Measurements from ENCODE around the gene ZNF474. TPM values are rescaled to one million over a fixed set of nuclear protein-coding genes. Genes with fewer than 3 reads are reported as not detected.
"Not testable (repeated sequence)": the region's sequence is repeated elsewhere in the genome, so short reads cannot be mapped to it uniquely, and the experiment has no call there.

ZNF474 gene
- total RNA-seq, 1 experiment from 2014 or later: 0.56 TPM

DNA sequence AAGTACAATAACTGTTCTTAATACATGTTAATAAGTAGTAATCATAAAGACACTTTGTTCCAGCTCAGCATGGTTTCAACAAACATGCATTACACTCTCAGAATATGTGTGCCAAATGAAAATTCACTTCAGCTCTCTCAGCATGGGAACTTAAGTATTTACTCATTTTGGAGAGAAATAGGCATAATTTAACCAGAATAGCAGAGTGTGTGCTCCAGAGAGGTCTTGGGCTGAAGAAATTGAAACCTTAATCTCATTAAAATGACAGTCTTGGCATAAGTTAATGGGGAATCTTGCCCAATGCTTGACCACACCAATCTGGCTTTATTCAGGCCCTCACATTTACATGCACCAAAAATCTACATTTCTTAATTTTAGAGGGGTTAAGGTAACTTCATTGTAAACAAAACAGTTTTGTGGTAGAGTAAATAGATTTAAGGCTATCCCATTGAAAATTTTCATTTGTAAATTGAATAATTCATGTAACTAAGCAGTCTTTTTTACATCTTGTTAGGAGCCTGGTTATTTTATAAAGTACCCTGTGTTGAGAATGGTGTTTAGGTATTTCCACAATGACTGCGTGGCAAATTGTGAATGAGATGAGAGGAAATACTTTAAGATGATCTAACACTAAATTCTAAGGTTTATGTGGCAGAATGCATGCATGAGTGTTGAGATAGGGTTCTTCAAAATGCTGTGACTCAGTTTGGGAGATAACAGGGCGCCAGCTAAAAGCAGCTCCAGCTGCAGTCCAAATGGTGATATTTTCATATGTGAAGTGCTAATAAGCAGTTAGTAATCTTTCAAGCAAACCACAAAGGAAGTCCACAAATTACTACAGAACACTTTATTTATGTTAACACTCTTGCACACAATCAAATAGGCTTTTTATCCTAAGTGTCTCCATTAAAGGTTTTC, 40.0 kb upstream of the ZNF474 start:
- BruUV-seq (replicated peaks): no TSS peak
- TF ChIP-seq, protein P1, sequence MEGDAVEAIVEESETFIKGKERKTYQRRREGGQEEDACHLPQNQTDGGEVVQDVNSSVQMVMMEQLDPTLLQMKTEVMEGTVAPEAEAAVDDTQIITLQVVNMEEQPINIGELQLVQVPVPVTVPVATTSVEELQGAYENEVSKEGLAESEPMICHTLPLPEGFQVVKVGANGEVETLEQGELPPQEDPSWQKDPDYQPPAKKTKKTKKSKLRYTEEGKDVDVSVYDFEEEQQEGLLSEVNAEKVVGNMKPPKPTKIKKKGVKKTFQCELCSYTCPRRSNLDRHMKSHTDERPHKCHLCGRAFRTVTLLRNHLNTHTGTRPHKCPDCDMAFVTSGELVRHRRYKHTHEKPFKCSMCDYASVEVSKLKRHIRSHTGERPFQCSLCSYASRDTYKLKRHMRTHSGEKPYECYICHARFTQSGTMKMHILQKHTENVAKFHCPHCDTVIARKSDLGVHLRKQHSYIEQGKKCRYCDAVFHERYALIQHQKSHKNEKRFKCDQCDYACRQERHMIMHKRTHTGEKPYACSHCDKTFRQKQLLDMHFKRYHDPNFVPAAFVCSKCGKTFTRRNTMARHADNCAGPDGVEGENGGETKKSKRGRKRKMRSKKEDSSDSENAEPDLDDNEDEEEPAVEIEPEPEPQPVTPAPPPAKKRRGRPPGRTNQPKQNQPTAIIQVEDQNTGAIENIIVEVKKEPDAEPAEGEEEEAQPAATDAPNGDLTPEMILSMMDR (IDR thresholded peaks at IDR 0.05; ENCODE audit: unreplicated experiment): no peak
- Mint-ChIP-seq H3K36me3 (ENCODE audit: insufficient read depth, unreplicated experiment) (peaks cover 6% of the 10 kb centered on the region), H3K27me3 (ENCODE audit: insufficient read depth, unreplicated experiment) (no peaks in the 10 kb centered on the region), H3K4me3 (ENCODE audit: unreplicated experiment) (no peak overlapping the region), H3K27ac (ENCODE audit: low read depth, unreplicated experiment) (no peak overlapping the region), H3K9me3 (ENCODE audit: unreplicated experiment) (no peaks in the 10 kb centered on the region), H3K4me1 (ENCODE audit: insufficient read depth, unreplicated experiment) (peaks cover 5% of the 10 kb centered on the region)
- DNase-seq (ENCODE audit: unreplicated experiment): no peak
- POLR2A ChIA-PET: interaction anchor here (2.5 kb wide), 1 partner anchor 11 kb away, joined by 12 read pairs; the partner anchor contains the start of gene LOX
- intact Hi-C loops (cut with micrococcal nuclease): no loop called here
- CTCF ChIA-PET: interaction anchor here (0.7 to 10.0 kb wide), 12 partner anchors 12 to 122 kb away, joined by 3 to 237 read pairs (median 4); partner anchors contain the start of gene LOX

DNA sequence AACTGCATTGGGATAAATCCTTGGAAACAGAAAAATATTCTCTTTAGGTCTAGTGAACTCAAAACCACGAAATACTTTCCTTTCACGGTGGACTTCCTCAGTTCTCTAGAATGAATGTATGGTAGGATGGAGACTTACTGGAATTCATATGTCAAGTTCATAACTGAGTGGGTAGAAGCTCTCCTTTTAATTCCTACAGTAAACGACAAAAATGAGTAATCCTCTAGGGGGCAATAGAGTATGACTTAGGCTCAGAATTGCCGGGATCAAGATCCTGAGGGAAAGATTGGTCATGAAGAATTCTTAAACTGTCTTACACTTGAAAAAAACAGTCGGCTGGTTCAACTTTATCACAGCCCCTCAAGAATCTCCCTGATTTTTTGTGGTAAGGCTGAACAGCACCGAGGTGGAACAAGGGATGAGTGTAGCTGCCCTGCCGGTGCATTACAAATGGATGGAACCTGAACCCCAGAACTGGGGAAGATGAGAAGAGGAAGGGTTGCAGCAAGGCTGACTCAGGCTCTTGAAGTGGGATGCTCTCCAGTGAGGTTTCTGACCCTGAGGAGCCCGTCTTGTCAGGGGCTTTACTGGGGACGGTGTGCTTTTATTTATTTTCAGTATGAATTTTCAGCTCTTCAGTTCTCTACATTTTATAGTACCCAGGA, 37.3 kb upstream of the ZNF474 start:
- POLR2A ChIA-PET: interaction anchor here (0.6 to 2.4 kb wide), 9 partner anchors 10 to 130 kb away, joined by 3 to 13 read pairs (median 6); partner anchors contain the start of gene SRFBP1
- no peaks in the 10 kb centered on the region for H3K9me3 Mint-ChIP-seq (ENCODE audit: unreplicated experiment)
- H3K27ac Mint-ChIP-seq (ENCODE audit: low read depth, unreplicated experiment): no peak overlapping the region
- TF ChIP-seq, protein P1 (IDR thresholded peaks at IDR 0.05; ENCODE audit: unreplicated experiment): peak; percentile 70
- CTCF ChIA-PET: interaction anchor here (0.6 to 10.0 kb wide), 46 partner anchors 7 to 1561 kb away, joined by 3 to 237 read pairs (median 4); partner anchors contain the start of gene SRFBP1
- DNase-seq (ENCODE audit: unreplicated experiment): peak; percentile 73
- H3K27me3 Mint-ChIP-seq (ENCODE audit: insufficient read depth, unreplicated experiment): no peaks in the 10 kb centered on the region
- no TSS peak for BruUV-seq (replicated peaks)
- H3K36me3 Mint-ChIP-seq (ENCODE audit: insufficient read depth, unreplicated experiment): peaks cover 6% of the 10 kb centered on the region
- peaks cover 5% of the 10 kb centered on the region for H3K4me1 Mint-ChIP-seq (ENCODE audit: insufficient read depth, unreplicated experiment)
- intact Hi-C loops (cut with micrococcal nuclease): loop anchor here (1.0 to 2.0 kb wide), 3 partner anchors 64 to 323 kb away; no protein-coding TSS in a partner anchor
- no peak overlapping the region for H3K4me3 Mint-ChIP-seq (ENCODE audit: unreplicated experiment)

DNA sequence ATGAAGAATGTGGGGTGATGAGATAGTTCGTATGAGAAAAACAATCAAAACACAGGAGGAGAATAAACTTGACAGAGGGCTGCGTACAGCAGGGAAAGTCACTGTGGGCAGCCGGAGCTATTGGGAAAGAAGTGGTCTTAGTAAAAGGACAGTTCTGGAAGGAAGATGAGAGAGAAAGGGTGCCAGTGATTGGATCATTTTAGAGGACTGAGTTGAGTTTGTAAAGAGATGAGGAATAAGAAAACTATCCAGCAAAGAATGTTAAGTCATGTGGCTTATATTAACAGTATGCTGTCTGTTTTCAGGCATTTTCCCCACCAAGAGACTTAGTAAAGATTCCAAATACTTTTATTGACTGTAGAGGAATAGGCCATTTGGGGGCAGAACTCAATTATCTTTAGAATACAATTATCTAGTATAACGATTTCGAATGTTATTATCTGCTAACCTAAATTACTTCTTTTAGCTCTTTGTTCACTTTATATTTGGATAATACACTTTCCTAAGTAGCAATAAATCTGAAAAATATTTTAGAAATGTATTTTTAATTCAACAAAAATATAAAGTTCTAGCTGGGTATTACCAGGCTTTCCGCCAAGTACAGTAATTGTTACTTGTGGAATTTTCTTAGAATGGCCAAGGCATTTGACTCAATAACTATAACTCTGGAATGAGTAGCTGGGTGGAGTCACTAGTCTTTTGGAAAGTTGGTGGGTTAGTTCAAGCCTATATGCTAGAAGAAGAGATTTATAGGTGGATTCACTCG, 35.7 kb upstream of the ZNF474 start:
- Mint-ChIP-seq H3K27me3 (ENCODE audit: insufficient read depth, unreplicated experiment) (no peaks in the 10 kb centered on the region), H3K4me1 (ENCODE audit: insufficient read depth, unreplicated experiment) (peaks cover 5% of the 10 kb centered on the region)
- no TSS peak for BruUV-seq (replicated peaks)

DNA sequence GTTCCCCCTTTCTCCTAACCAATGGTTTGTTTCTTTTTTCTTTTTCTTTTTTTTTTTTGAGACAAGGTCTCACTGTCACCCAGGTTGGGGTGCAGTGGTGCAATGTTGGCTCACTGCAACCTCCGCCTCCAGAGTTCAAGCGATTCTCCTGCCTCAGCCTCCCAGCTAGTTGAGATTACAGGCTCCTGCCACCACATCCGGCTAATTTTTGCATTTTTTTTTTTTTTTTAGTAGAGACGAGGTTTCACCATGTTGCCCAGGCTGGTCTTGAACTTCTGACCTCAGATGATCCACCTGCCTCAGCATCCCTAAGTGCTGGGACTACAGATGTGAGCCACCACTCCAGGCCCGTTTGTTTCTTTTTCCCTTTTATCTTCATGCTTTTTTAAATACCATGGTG, 35.1 kb upstream of the ZNF474 start:
- H3K27ac Mint-ChIP-seq (ENCODE audit: low read depth, unreplicated experiment); H3K4me3 Mint-ChIP-seq (ENCODE audit: unreplicated experiment); BruUV-seq (replicated peaks); H3K27me3 Mint-ChIP-seq (ENCODE audit: insufficient read depth, unreplicated experiment); H3K9me3 Mint-ChIP-seq (ENCODE audit: unreplicated experiment); intact Hi-C loops (cut with micrococcal nuclease); H3K36me3 Mint-ChIP-seq (ENCODE audit: insufficient read depth, unreplicated experiment); DNase-seq (ENCODE audit: unreplicated experiment): not testable (repeated sequence)
- ChIA-PET CTCF (interaction anchor here (0.7 to 10.0 kb wide), 11 partner anchors 9 to 133 kb away, joined by 3 to 237 read pairs (median 6); partner anchors contain the start of genes SRFBP1 and ZNF474), POLR2A (interaction anchor here (1.0 to 1.3 kb wide), 3 partner anchors 8 to 125 kb away, joined by 3 to 4 read pairs (median 4); no protein-coding TSS in a partner anchor)
- H3K4me1 Mint-ChIP-seq (ENCODE audit: insufficient read depth, unreplicated experiment): peaks cover 11% of the 10 kb centered on the region

More for the DNA sequence above, 35.7 kb upstream of the ZNF474 start:
- intact Hi-C loops (cut with micrococcal nuclease): loop anchor here (2.0 kb wide), 1 partner anchor 321 kb away; no protein-coding TSS in a partner anchor
- ChIA-PET CTCF (interaction anchor here (0.7 to 10.0 kb wide), 16 partner anchors 9 to 132 kb away, joined by 3 to 237 read pairs (median 4); partner anchors contain the start of genes SRFBP1 and ZNF474), POLR2A (interaction anchor here (0.6 to 2.4 kb wide), 4 partner anchors 8 to 105 kb away, joined by 3 to 13 read pairs (median 4); no protein-coding TSS in a partner anchor)
- TF ChIP-seq, protein P1 (IDR thresholded peaks at IDR 0.05; ENCODE audit: unreplicated experiment): no peak
- Mint-ChIP-seq H3K27ac (ENCODE audit: low read depth, unreplicated experiment) (no peak overlapping the region), H3K4me3 (ENCODE audit: unreplicated experiment) (no peak overlapping the region), H3K9me3 (ENCODE audit: unreplicated experiment) (no peaks in the 10 kb centered on the region), H3K36me3 (ENCODE audit: insufficient read depth, unreplicated experiment) (peaks cover 6% of the 10 kb centered on the region)
- no peak for DNase-seq (ENCODE audit: unreplicated experiment)
